ENCODE data around the gene EPB41L3.

GRCh38 chr18:5518179-5518770 lies 25.5 kb downstream of the EPB41L3 start:
- TF ChIP-seq CTCF (IDR thresholded peaks at IDR 0.05) (no peak), POLR2A (IDR thresholded peaks at IDR 0.05) (no peak)
